Esophagus squamous epithelium (tissue), 5 donors: ENCODE results near the gene MAP3K7CL. TPM values are rescaled to one million over a fixed set of nuclear protein-coding genes. Genes with fewer than 3 reads are reported as not detected.

Experiments used
- DNase-seq: peaks from one replicate; lab custom pipeline; 2025; lab: John Stamatoyannopoulos, UW
- H3K27ac ChIP-seq, 4 donors: fragments of 200-600 bp; sonication (generic); one replicate each; pipeline ENCODE4 v1.5.1; 2016 to 2019; ENCODE audit warnings: mild to moderate bottlenecking in 1 of 4
- H3K27me3 ChIP-seq, 4 donors: fragments of 200-600 bp; sonication (generic); 1 replicate in 3 of 4; 2 replicates in 1 of 4; pipeline versions ENCODE4 v1.5.1 to v1.6.0; 2017 to 2021; ENCODE audit warnings: antibody characterized with exemption in 1 of 4
- H3K36me3 ChIP-seq, 3 donors: fragments of 200-600 bp; sonication (generic); one replicate each; pipeline ENCODE4 v1.5.1; 2016 to 2019
- H3K4me1 ChIP-seq, 3 donors: fragments of 200-600 bp; sonication (generic); one replicate each; pipeline ENCODE4 v1.5.1; 2017 to 2019
- H3K4me3 ChIP-seq, 4 donors: fragments of 200-600 bp; sonication (generic); 1 replicate in 3 of 4; 2 replicates in 1 of 4; pipeline ENCODE4 v1.5.1; 2016 to 2019; ENCODE audit warnings: mild to moderate bottlenecking in 2 of 4, moderate library complexity in 1 of 4
- H3K9me3 ChIP-seq, 3 donors: fragments of 200-600 bp; sonication (generic); one replicate each; pipeline ENCODE4 v1.5.1; 2016 to 2019
- POLR2A ChIP-seq, 4 donors: fragments of 450-650 bp; IDR thresholded peaks; one replicate each; pipeline ENCODE4 v1.6.1; 2017; ENCODE audit warnings: antibody characterized with exemption in 4 of 4, mild to moderate bottlenecking in 4 of 4, moderate library complexity in 3 of 4
- WGBS, 2 donors: methylation state at CpG; one replicate each; pipeline ENCODE4 v1.1.5; 2018; 5-methylcytosine and 5-hydroxymethylcytosine counted together
- intact Hi-C: fragments of 100-400 bp; cut with DNase I; formaldehyde crosslinking; loops from one replicate; pipeline ENCODE4 v1.15.0; 2022
- total RNA-seq, 4 donors: library from RNA; depleted of rRNA; stranded (reverse); fragments of >200 nt; gene quantifications; one replicate each; pipeline ENCODE4 v1.1.0, GENCODE V29; 2016
- TF ChIP-seq, protein P1 (sequence below), 6 experiments: fragments of 450-650 bp in 4 of 6; fragments of 200-600 bp in 2 of 6; sonication (generic) in 2 of 6; IDR thresholded peaks; one replicate each; pipeline ENCODE4 v1.5.1; 2016 to 2019; ENCODE audit warnings: antibody characterized with exemption in 6 of 6, mild to moderate bottlenecking in 4 of 6, moderate library complexity in 4 of 6
- donor health status: DM: yes; HTN: yes; CAD: no.

Gene MAP3K7CL
- total RNA-seq, 4 donors from 2014 or later, result 1.7 to 7.8 (median 6.9) TPM

DNA sequence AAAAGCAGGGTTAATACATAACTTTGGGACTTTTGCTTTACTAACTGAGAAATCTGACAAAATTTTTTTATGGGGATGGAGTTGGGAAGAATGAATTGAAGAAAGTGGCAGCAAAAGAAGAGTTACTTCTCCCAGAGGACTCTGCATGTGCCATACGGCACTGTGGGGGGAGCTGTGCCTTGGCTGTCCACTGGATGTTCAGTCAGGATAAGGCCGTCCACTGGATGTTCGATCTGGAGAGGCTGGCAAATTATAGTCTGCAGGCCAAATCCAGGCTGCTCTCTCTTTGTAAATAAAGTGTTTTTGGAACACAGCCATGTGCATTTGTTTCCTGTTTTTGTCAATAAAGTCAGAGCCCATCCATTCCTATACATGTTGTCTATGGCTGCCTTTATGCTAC lies 4.5 kb upstream of the MAP3K7CL start:
- intact Hi-C loops, result no loop called here
- Histone ChIP-seq H3K27me3 (no peaks in the 10 kb centered on the region), H3K27ac (no peak overlapping the region), H3K36me3 (no peaks in the 10 kb centered on the region), H3K9me3 (no peaks in the 10 kb centered on the region), H3K4me3 (no peak overlapping the region), H3K4me1 (peaks cover 0 to 6% (median 4%) of the 10 kb centered on the region in 3 donors)
- 58 to 73% methylated on average over 3 of the region's 3 CpGs for WGBS, 2 donors
- no peak for DNase-seq
- TF ChIP-seq POLR2A (IDR thresholded peaks at IDR 0.05), result no peak
- TF ChIP-seq, protein P1, sequence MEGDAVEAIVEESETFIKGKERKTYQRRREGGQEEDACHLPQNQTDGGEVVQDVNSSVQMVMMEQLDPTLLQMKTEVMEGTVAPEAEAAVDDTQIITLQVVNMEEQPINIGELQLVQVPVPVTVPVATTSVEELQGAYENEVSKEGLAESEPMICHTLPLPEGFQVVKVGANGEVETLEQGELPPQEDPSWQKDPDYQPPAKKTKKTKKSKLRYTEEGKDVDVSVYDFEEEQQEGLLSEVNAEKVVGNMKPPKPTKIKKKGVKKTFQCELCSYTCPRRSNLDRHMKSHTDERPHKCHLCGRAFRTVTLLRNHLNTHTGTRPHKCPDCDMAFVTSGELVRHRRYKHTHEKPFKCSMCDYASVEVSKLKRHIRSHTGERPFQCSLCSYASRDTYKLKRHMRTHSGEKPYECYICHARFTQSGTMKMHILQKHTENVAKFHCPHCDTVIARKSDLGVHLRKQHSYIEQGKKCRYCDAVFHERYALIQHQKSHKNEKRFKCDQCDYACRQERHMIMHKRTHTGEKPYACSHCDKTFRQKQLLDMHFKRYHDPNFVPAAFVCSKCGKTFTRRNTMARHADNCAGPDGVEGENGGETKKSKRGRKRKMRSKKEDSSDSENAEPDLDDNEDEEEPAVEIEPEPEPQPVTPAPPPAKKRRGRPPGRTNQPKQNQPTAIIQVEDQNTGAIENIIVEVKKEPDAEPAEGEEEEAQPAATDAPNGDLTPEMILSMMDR (IDR thresholded peaks at IDR 0.05), result no peak

DNA sequence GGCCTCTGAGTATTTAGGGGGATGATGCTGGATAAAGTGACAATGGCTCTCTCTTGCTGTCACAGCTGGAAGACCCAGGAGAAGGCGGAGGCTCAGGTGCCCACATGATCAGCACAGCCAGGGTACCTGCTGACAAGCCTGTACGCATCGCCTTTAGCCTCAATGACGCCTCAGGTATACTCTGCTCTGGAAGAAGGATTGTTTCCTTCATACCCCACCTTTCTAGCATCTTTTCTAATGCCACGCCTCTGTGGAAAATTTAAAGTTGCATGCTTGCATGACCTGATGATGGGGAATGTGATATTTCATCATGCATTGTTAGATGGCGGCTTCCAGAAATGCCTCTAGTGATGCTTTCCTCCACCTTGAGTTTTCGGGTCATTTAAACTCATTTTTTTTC lies 2.8 kb downstream of the MAP3K7CL start:
- H3K27me3 ChIP-seq, result no peaks in the 10 kb centered on the region
- 87 to 95% methylated on average over 7 of the region's 7 CpGs for WGBS, 2 donors
- no peak for TF ChIP-seq POLR2A (IDR thresholded peaks at IDR 0.05)
- TF ChIP-seq, protein P1 (IDR thresholded peaks at IDR 0.05), result no peak
- H3K9me3 ChIP-seq, result no peaks in the 10 kb centered on the region
- no peak for DNase-seq
- H3K36me3 ChIP-seq, result no peaks in the 10 kb centered on the region
- H3K4me3 ChIP-seq, result no peak overlapping the region
- H3K4me1 ChIP-seq, result peaks cover 0 to 7% (median 4%) of the 10 kb centered on the region in 3 donors
- H3K27ac ChIP-seq, result no peak overlapping the region
- intact Hi-C loops, result no loop called here

DNA sequence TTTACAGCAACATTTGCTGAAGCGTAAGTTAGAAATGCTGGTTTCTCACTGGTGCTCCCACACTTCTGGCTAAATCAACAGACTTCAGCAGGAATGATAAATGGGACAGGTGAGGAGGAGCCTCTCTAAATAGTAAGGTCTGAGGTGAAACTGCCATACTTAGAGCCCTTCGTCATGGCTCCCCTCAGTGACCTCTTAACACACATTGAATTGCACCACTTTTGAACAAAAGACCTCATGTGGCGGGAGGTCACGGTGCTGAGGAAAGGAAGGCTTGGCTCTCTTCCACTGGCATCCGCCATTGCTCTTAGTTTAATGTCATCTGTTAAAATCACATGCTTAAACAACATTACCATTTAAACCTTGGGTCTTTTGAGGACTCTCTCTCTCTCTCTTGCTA lies 3.4 kb downstream of the MAP3K7CL start:
- TF ChIP-seq POLR2A (IDR thresholded peaks at IDR 0.05), result no peak
- TF ChIP-seq, protein P1 (IDR thresholded peaks at IDR 0.05), result no peak
- Histone ChIP-seq H3K9me3 (no peaks in the 10 kb centered on the region), H3K4me3 (no peak overlapping the region), H3K4me1 (peaks cover 0 to 7% (median 4%) of the 10 kb centered on the region in 3 donors), H3K36me3 (no peaks in the 10 kb centered on the region), H3K27ac (no peak overlapping the region), H3K27me3 (no peaks in the 10 kb centered on the region)
- DNase-seq, result no peak
- intact Hi-C loops, result no loop called here
- WGBS, 2 donors, result 87% methylated on average over 5 of the region's 5 CpGs

DNA sequence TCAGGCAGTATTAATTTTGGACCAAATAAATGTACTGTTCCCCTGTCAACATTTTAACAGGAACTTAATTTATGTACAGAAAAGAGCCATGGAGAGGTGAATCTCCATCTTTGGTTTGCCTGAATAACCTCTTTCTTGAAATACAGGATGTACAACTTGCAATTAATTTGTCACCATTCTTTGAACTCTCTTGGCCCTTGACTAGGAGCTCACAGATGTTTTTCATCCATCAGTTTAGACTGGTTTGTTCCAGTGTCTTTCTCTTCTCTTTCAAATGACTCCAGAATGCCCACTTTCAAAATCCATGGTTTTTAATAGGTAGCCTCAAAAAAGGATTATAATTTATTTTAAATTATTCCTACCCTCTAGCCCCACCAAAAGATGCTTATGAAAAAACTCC lies 5.0 kb downstream of the MAP3K7CL start:
- no peaks in the 10 kb centered on the region for H3K27me3 ChIP-seq
- no peak for DNase-seq
- H3K4me1 ChIP-seq, result peaks cover 0 to 6% (median 4%) of the 10 kb centered on the region in 3 donors
- no peak for TF ChIP-seq POLR2A (IDR thresholded peaks at IDR 0.05)
- TF ChIP-seq, protein P1 (IDR thresholded peaks at IDR 0.05), result no peak
- H3K4me3 ChIP-seq, result no peak overlapping the region
- no peak overlapping the region for H3K27ac ChIP-seq
- no peaks in the 10 kb centered on the region for H3K9me3 ChIP-seq
- intact Hi-C loops, result no loop called here
- H3K36me3 ChIP-seq, result no peaks in the 10 kb centered on the region

DNA sequence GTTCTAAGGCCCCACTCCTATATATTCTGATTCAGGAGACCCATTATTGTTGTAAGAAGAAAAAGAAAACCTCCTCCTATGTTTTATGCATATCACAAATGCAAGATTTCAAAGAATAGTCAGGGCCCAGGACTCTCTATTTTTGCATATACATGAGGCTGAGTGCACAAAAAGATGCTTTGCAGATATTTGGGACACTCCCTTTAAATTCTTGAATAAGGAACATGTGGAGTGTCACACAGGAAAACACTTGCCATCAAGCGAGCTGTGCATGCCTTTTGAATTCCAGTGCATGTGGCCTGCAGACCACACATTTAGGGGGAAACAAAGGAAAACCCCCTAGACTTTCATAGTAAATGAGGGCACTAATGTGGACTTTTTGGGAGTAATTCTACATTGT lies 5.6 kb downstream of the MAP3K7CL start:
- DNase-seq, result no peak
- H3K27ac ChIP-seq, result no peak overlapping the region
- H3K27me3 ChIP-seq, result no peaks in the 10 kb centered on the region
- no peaks in the 10 kb centered on the region for H3K9me3 ChIP-seq
- intact Hi-C loops, result no loop called here
- H3K4me1 ChIP-seq, result peaks cover 0 to under 1% (median 0%) of the 10 kb centered on the region in 3 donors
- no peaks in the 10 kb centered on the region for H3K36me3 ChIP-seq
- no peak overlapping the region for H3K4me3 ChIP-seq
- TF ChIP-seq, protein P1 (IDR thresholded peaks at IDR 0.05), result no peak
- TF ChIP-seq POLR2A (IDR thresholded peaks at IDR 0.05), result no peak
- 76 to 100% methylated on average over 1 of the region's 1 CpG for WGBS, 2 donors
